Measurements from ENCODE around the gene GLI1. TPM values are rescaled to one million over a fixed set of nuclear protein-coding genes. Genes with fewer than 3 reads are reported as not detected.

Gene GLI1
- total and polyA plus RNA-seq, 2 of the 13 experiments (the other 11 are each of a cell fraction or from before 2014, with no cell fraction given) = 0.09 to 0.20 TPM

GRCh38 chr12:57430931-57431566, 28.5 kb upstream of the GLI1 start, which contains the start of gene R3HDM2 (continued):
- TF ChIP-seq GATAD1 (CRISPR knock-in tag; IDR thresholded peaks at IDR 0.05) (peak; percentile 77), ZNF83 (CRISPR knock-in tag; IDR thresholded peaks at IDR 0.05; ENCODE audit: borderline replicate concordance) (peak; percentile 86; the same call in 1 of the 2 replicates), MEIS2 (CRISPR knock-in tag; IDR thresholded peaks at IDR 0.05) (peak; percentile 52; the same call in 1 of the 2 replicates), ATM (IDR thresholded peaks at IDR 0.05; ENCODE audit: borderline replicate concordance) (no peak), ATAD3A (CRISPR knock-in tag; IDR thresholded peaks at IDR 0.05) (0 out of 2 replicates have a peak, but pooled peaks have one; percentile 40), MED8 (CRISPR knock-in tag; IDR thresholded peaks at IDR 0.05; ENCODE audit: insufficient replicate concordance) (peak; percentile 28), ZFY (CRISPR knock-in tag; IDR thresholded peaks at IDR 0.05) (peak; percentile 93), PHF8 (CRISPR knock-in tag; IDR thresholded peaks at IDR 0.05) (peak; percentile 43; the same call in 1 of the 2 replicates), FOXM1 (CRISPR knock-in tag; IDR thresholded peaks at IDR 0.05) (no peak), ZNF552 (CRISPR knock-in tag; IDR thresholded peaks at IDR 0.05; ENCODE audit: borderline replicate concordance) (0 out of 2 replicates have a peak, but pooled peaks have one; percentile 60), ZSCAN22 (CRISPR knock-in tag; IDR thresholded peaks at IDR 0.05) (no peak), ZNF740 (CRISPR knock-in tag; IDR thresholded peaks at IDR 0.05) (0 out of 2 replicates have a peak, but pooled peaks have one; percentile 26), HMG20B (CRISPR knock-in tag; conservative IDR thresholded peaks at IDR 0.05) (no peak), TBX2 (CRISPR knock-in tag; IDR thresholded peaks at IDR 0.05; ENCODE audit: borderline replicate concordance) (peak; percentile 80), ATRX (CRISPR knock-in tag; IDR thresholded peaks at IDR 0.05; ENCODE audit: borderline replicate concordance) (no peak), FOXA3 (CRISPR knock-in tag; IDR thresholded peaks at IDR 0.05) (peak; percentile 50), ZNF580 (CRISPR knock-in tag; IDR thresholded peaks at IDR 0.05; ENCODE audit: borderline replicate concordance, low read depth) (peak; percentile 85; the same call in 1 of the 2 replicates), NFYB (CRISPR knock-in tag; IDR thresholded peaks at IDR 0.05) (0 out of 2 replicates have a peak, but pooled peaks have one; percentile 39), ELF3 (CRISPR knock-in tag; IDR thresholded peaks at IDR 0.05) (peak; percentile 86), PITX1 (CRISPR knock-in tag; IDR thresholded peaks at IDR 0.05) (peak; percentile 54; the same call in 1 of the 2 replicates), CCAR2 (optimal IDR thresholded peaks at IDR 0.05; ENCODE audit: low read depth, low read length) (no peak), ZNF276 (CRISPR knock-in tag; IDR thresholded peaks at IDR 0.05; ENCODE audit: low read depth) (peak; percentile 84; the same call in 1 of the 2 replicates), ZBTB20 (CRISPR knock-in tag; IDR thresholded peaks at IDR 0.05; ENCODE audit: borderline replicate concordance, low read depth) (no peak; the same call in 1 of the 2 replicates), TOPORS (CRISPR knock-in tag; IDR thresholded peaks at IDR 0.05) (no peak), ERF (CRISPR knock-in tag; IDR thresholded peaks at IDR 0.05) (peak; percentile 87), ZNF17 (CRISPR knock-in tag; IDR thresholded peaks at IDR 0.05) (no peak), HDAC2 (CRISPR knock-in tag; IDR thresholded peaks at IDR 0.05) (peak; percentile 41; the same call in 1 of the 2 replicates), KLF6 (CRISPR knock-in tag; IDR thresholded peaks at IDR 0.05) (no peak; the same call in 1 of the 2 replicates), FOXJ3 (CRISPR knock-in tag; IDR thresholded peaks at IDR 0.05; ENCODE audit: borderline replicate concordance) (no peak), ZBTB7B (CRISPR knock-in tag; IDR thresholded peaks at IDR 0.05) (peak; percentile 59; the same call in 1 of the 2 replicates), DMAP1 (CRISPR knock-in tag; IDR thresholded peaks at IDR 0.05) (peak; percentile 81), ZIK1 (CRISPR knock-in tag; IDR thresholded peaks at IDR 0.05; ENCODE audit: borderline replicate concordance, low read depth) (peak; percentile 89; the same call in 1 of the 2 replicates)

Data from HepG2 (cell line).